Stimulated activated naive B cell treated with anti-CD40 and anti-IgM and Interleukin-4, amounts not matched to agents 10 μg/mL and 1 μg/mL and 100 μg/mL, for 72 hours (primary cell): ENCODE results near the gene CNTN1.

ENCODE experiments used
- ATAC-seq, 2 donors: fragments of 150-1000 bp; cut with Tn5 transposase; replicated peaks; 2 replicates each; pipeline ENCODE4 v1.10.0; 2021; ENCODE audit warnings: moderate library complexity in 1 of 2
- DNase-seq: peaks from one replicate; pipeline ENCODE4 v3.0.0; 2021
- H3K27ac Mint-ChIP-seq: one replicate; pipeline ENCODE4 v1.8.0; 2022; ENCODE audit warnings: mild to moderate bottlenecking, mixed read lengths
- H3K27me3 Mint-ChIP-seq, 2 donors: one replicate each; pipeline ENCODE4 v1.8.0; 2022; ENCODE audit warnings: mixed read lengths in 2 of 2
- H3K36me3 Mint-ChIP-seq, 2 donors: one replicate each; pipeline ENCODE4 v1.8.0; 2022; ENCODE audit warnings: mixed read lengths in 2 of 2, mild to moderate bottlenecking in 1 of 2
- H3K4me1 Mint-ChIP-seq, 2 donors: one replicate each; pipeline ENCODE4 v1.8.0; 2022; ENCODE audit warnings: mixed read lengths in 2 of 2, mild to moderate bottlenecking in 1 of 2
- H3K4me3 Mint-ChIP-seq, 2 donors: one replicate each; pipeline ENCODE4 v1.8.0; 2022; ENCODE audit warnings: mild to moderate bottlenecking in 2 of 2, mixed read lengths in 2 of 2, moderate library complexity in 1 of 2
- H3K9me3 Mint-ChIP-seq, 2 donors: one replicate each; pipeline ENCODE4 v1.8.0; 2022; ENCODE audit warnings: mixed read lengths in 2 of 2, mild to moderate bottlenecking in 1 of 2

Gene CNTN1

GRCh38 chr12:40827683-40828592, 135.7 kb downstream of the CNTN1 start:
- H3K27me3 Mint-ChIP-seq = no peaks in the 10 kb centered on the region
- ATAC-seq (no peak), DNase-seq (no peak)
- H3K27ac Mint-ChIP-seq = no peak overlapping the region
- H3K9me3 Mint-ChIP-seq = no peaks in the 10 kb centered on the region
- no peak overlapping the region for H3K4me3 Mint-ChIP-seq
- no peaks in the 10 kb centered on the region for H3K4me1 Mint-ChIP-seq
- H3K36me3 Mint-ChIP-seq = no peaks in the 10 kb centered on the region

GRCh38 chr12:40828593-40828990, 136.4 kb downstream of the CNTN1 start:
- Mint-ChIP-seq H3K27ac (no peak overlapping the region), H3K9me3 (no peaks in the 10 kb centered on the region), H3K4me1 (no peaks in the 10 kb centered on the region), H3K4me3 (no peak overlapping the region), H3K27me3 (no peaks in the 10 kb centered on the region), H3K36me3 (no peaks in the 10 kb centered on the region)
- ATAC-seq = no peak
- DNase-seq = no peak

- Mint-ChIP-seq H3K9me3 (no peaks in the 10 kb centered on the region), H3K36me3 (no peaks in the 10 kb centered on the region), H3K4me3 (no peak overlapping the region), H3K27me3 (no peaks in the 10 kb centered on the region), H3K4me1 (no peaks in the 10 kb centered on the region), H3K27ac (no peak overlapping the region)
- no peak for DNase-seq
- no peak for ATAC-seq
Observed at GRCh38 chr12:40829738-40830144, 137.5 kb downstream of the CNTN1 start.

- H3K4me3 Mint-ChIP-seq = no peak overlapping the region
- no peak for DNase-seq
- no peaks in the 10 kb centered on the region for H3K27me3 Mint-ChIP-seq
- ATAC-seq = no peak
- no peaks in the 10 kb centered on the region for H3K9me3 Mint-ChIP-seq
- no peak overlapping the region for H3K27ac Mint-ChIP-seq
- H3K4me1 Mint-ChIP-seq = no peaks in the 10 kb centered on the region
- no peaks in the 10 kb centered on the region for H3K36me3 Mint-ChIP-seq
Observed at GRCh38 chr12:40831916-40832315, 139.7 kb downstream of the CNTN1 start.

- ATAC-seq (no peak), DNase-seq (no peak)
- no peaks in the 10 kb centered on the region for H3K4me1 Mint-ChIP-seq
- H3K27ac Mint-ChIP-seq = no peak overlapping the region
- H3K27me3 Mint-ChIP-seq = no peaks in the 10 kb centered on the region
- no peaks in the 10 kb centered on the region for H3K9me3 Mint-ChIP-seq
- no peak overlapping the region for H3K4me3 Mint-ChIP-seq
- no peaks in the 10 kb centered on the region for H3K36me3 Mint-ChIP-seq
Observed at GRCh38 chr12:40832668-40833067, 140.4 kb downstream of the CNTN1 start.

- no peaks in the 10 kb centered on the region for H3K27me3 Mint-ChIP-seq
- H3K4me1 Mint-ChIP-seq = no peaks in the 10 kb centered on the region
- H3K4me3 Mint-ChIP-seq = no peak overlapping the region
- ATAC-seq = no peak
- DNase-seq = no peak
- H3K27ac Mint-ChIP-seq = no peak overlapping the region
- H3K9me3 Mint-ChIP-seq = peaks cover 3% of the 10 kb centered on the region in 2 donors
- no peaks in the 10 kb centered on the region for H3K36me3 Mint-ChIP-seq
Observed at GRCh38 chr12:40833818-40834217, 141.6 kb downstream of the CNTN1 start.

GRCh38 chr12:40834321-40834720, 142.1 kb downstream of the CNTN1 start:
- Mint-ChIP-seq H3K4me1 (no peaks in the 10 kb centered on the region), H3K9me3 (peaks cover 3% of the 10 kb centered on the region in 2 donors), H3K36me3 (no peaks in the 10 kb centered on the region), H3K27me3 (no peaks in the 10 kb centered on the region), H3K4me3 (no peak overlapping the region), H3K27ac (no peak overlapping the region)
- DNase-seq (no peak), ATAC-seq (no peak)

- Mint-ChIP-seq H3K4me3 (no peak overlapping the region), H3K4me1 (no peaks in the 10 kb centered on the region), H3K36me3 (no peaks in the 10 kb centered on the region), H3K9me3 (peaks cover 3% of the 10 kb centered on the region in 2 donors), H3K27me3 (no peaks in the 10 kb centered on the region), H3K27ac (no peak overlapping the region)
- no peak for DNase-seq
- peak in 1 of 2 donors; percentile 14 for ATAC-seq
Observed at GRCh38 chr12:40837891-40838429, 145.7 kb downstream of the CNTN1 start.

- peaks cover 1 to 2% of the 10 kb centered on the region in 2 donors for H3K9me3 Mint-ChIP-seq
- no peaks in the 10 kb centered on the region for H3K4me1 Mint-ChIP-seq
- DNase-seq (no peak), ATAC-seq (no peak)
- no peaks in the 10 kb centered on the region for H3K36me3 Mint-ChIP-seq
- H3K27me3 Mint-ChIP-seq = no peaks in the 10 kb centered on the region
- no peak overlapping the region for H3K27ac Mint-ChIP-seq
- H3K4me3 Mint-ChIP-seq = no peak overlapping the region
Observed at GRCh38 chr12:40843495-40843894, 151.3 kb downstream of the CNTN1 start.

- no peak for DNase-seq
- Mint-ChIP-seq H3K27me3 (no peaks in the 10 kb centered on the region), H3K9me3 (peaks cover 0 to 3% of the 10 kb centered on the region in 2 donors)
Observed at GRCh38 chr12:40853221-40853620, 161.0 kb downstream of the CNTN1 start.

GRCh38 chr12:40854604-40855003, 162.4 kb downstream of the CNTN1 start:
- no peaks in the 10 kb centered on the region for H3K4me1 Mint-ChIP-seq
- no peak for ATAC-seq

More at GRCh38 chr12:40853221-40853620, 161.0 kb downstream of the CNTN1 start:
- no peaks in the 10 kb centered on the region for H3K36me3 Mint-ChIP-seq
- no peaks in the 10 kb centered on the region for H3K4me1 Mint-ChIP-seq
- no peak overlapping the region for H3K4me3 Mint-ChIP-seq
- no peak overlapping the region for H3K27ac Mint-ChIP-seq
- ATAC-seq = no peak

GRCh38 chr12:40864891-40865290, 172.7 kb downstream of the CNTN1 start:
- H3K27ac Mint-ChIP-seq = no peak overlapping the region
- DNase-seq (no peak), ATAC-seq (no peak)
- H3K4me3 Mint-ChIP-seq = no peak overlapping the region
- H3K36me3 Mint-ChIP-seq = no peaks in the 10 kb centered on the region
- H3K27me3 Mint-ChIP-seq = no peaks in the 10 kb centered on the region
- H3K9me3 Mint-ChIP-seq = peaks cover 0 to 2% of the 10 kb centered on the region in 2 donors
- H3K4me1 Mint-ChIP-seq = no peaks in the 10 kb centered on the region

More at GRCh38 chr12:40854604-40855003, 162.4 kb downstream of the CNTN1 start:
- no peak overlapping the region for H3K27ac Mint-ChIP-seq
- no peaks in the 10 kb centered on the region for H3K27me3 Mint-ChIP-seq
- peaks cover 0 to 6% of the 10 kb centered on the region in 2 donors for H3K9me3 Mint-ChIP-seq
- no peak overlapping the region for H3K4me3 Mint-ChIP-seq
- H3K36me3 Mint-ChIP-seq = no peaks in the 10 kb centered on the region
- DNase-seq = no peak

GRCh38 chr12:40870981-40871380, 178.7 kb downstream of the CNTN1 start:
- H3K27me3 Mint-ChIP-seq = no peaks in the 10 kb centered on the region
- no peak for ATAC-seq
- DNase-seq = no peak
- H3K9me3 Mint-ChIP-seq = peaks cover 0 to 2% of the 10 kb centered on the region in 2 donors
- H3K36me3 Mint-ChIP-seq = no peaks in the 10 kb centered on the region
- no peak overlapping the region for H3K4me3 Mint-ChIP-seq
- H3K27ac Mint-ChIP-seq = no peak overlapping the region
- no peaks in the 10 kb centered on the region for H3K4me1 Mint-ChIP-seq

GRCh38 chr12:40874868-40875267, 182.6 kb downstream of the CNTN1 start:
- H3K4me1 Mint-ChIP-seq = no peaks in the 10 kb centered on the region
- H3K27ac Mint-ChIP-seq = no peak overlapping the region
- no peak for DNase-seq
- no peaks in the 10 kb centered on the region for H3K27me3 Mint-ChIP-seq
- no peak for ATAC-seq
- H3K36me3 Mint-ChIP-seq = no peaks in the 10 kb centered on the region
- H3K9me3 Mint-ChIP-seq = no peaks in the 10 kb centered on the region
- H3K4me3 Mint-ChIP-seq = no peak overlapping the region

- no peak for DNase-seq
- H3K27ac Mint-ChIP-seq = no peak overlapping the region
- H3K36me3 Mint-ChIP-seq = no peaks in the 10 kb centered on the region
- H3K4me3 Mint-ChIP-seq = no peak overlapping the region
- H3K9me3 Mint-ChIP-seq = peaks cover 0 to 1% of the 10 kb centered on the region in 2 donors
- H3K27me3 Mint-ChIP-seq = no peaks in the 10 kb centered on the region
- no peaks in the 10 kb centered on the region for H3K4me1 Mint-ChIP-seq
- ATAC-seq = no peak
Observed at GRCh38 chr12:40889329-40889728, 197.1 kb downstream of the CNTN1 start.
